ENCODE results near the gene MAPK12. TPM values are rescaled to one million over a fixed set of nuclear protein-coding genes. Genes with fewer than 3 reads are reported as not detected.
"Not testable (repeated sequence)": the region's sequence is repeated elsewhere in the genome, so short reads cannot be mapped to it uniquely, and the experiment has no call there.

Gene MAPK12
- total RNA-seq, 1 donor from 2014 or later = 11.4 TPM

DNA sequence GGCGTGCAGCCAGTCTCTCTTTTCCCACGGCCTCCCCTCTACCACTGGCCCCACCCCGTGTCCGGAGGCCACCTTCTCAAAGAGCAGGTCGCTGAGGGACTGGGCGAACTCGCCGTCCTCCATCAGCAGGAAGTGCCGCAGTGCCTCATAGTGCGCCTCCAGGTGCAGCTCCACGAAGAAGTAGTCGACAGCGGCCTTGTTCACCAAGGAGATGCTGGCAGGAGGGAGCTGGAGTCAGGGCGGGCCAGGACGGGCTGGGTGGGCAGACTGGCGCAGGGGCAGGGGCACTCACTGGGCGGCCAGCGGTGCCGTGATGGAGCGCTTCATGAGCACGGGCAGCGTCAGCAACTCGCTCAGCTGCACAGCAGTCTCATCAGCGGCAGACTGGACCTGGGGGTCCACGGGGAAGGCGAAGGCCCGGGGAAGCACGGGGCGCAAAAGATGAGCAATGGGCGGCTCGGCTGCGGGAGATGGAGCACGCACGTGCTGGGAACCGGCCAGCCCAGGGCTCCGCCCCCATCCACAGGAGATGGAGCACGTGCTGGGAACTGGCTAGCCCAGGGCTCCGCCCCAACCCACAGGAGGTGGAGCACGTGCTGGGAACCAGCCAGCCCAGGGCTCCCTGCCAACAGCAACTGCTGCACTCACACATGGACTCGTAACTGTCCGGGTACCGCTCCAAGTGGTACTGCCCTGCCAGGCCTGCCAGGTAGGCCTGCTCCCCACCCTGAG is 42.3 kb downstream of the MAPK12 start:
- FAIRE-seq (no peak), DNase-seq (ENCODE audit: low spot score in 2 of 2) (peak; percentile 72 to 89)

DNA sequence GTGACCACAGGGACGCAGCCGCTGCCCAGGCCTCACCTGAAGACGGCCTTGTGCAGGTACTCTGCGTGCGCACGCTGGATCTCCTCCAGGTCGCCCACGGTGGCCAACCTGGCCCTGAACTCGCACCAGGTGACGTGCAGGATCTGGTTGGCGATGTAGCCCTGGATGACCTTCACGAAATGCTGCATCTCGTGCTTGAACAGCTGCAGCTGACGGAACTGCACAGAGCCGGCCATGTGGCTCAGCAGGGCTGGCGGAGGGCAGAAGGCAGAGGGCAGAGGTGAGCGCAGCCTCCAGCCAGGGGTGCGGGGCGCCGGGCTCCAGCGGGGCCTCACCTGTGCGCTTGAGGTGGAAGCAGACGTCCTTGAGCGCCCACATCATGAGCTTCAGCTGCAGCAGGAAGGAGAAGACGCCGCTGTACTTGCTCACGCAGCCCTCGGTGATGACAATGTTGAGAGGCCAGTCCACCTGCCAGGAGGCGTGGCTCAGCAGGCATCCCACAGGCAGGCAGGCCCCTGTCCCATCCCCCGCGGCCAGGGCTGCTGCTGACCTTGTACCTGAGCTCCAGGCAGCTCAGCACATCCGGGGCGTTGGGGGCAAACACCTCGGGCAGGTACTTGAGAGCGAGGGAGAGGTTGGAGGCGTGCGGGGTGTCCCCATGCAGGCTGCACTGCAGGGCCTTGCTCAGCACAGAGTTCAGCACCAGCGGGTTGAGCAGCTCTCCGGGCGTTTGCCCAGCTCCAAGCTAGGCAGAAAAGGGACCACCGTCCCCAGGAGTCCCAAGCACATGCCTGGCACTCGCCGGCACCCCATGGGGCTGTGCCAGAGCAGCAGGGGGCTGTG is 43.1 kb downstream of the MAPK12 start:
- FAIRE-seq (no peak), DNase-seq (ENCODE audit: low spot score in 2 of 2) (no peak)

DNA sequence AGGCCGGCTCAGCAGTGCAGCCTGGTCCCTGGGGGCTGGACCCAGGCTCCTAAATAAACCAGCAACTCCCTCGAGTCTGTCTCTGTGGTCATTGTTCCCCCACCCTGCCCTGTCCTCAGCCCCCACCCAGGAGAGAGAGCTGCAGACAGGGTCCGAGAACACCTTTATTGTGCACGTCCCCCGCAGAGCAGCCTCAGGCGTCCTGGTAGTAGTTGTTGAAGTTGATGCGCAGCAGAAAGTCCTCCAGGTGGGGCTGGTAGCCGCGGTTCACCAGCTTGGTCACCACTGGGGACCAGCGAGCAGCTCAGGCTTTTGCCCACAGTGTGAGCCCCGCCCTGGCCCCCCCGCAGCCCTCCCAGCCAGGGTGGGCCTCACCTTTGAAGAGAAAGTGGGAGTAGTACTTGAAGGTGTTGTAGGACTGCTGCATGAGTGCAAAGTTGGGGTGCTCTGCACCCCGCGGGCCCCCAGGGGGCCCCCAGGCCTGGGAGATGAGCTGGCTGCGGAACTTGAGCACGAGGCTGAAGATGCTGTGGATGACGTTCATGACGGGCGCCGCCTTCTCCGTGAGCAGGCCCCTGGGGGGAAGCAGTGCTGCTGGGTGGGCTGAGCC is 43.8 kb downstream of the MAPK12 start:
- FAIRE-seq (no peak), DNase-seq (ENCODE audit: low spot score in 2 of 2) (no peak)

DNA sequence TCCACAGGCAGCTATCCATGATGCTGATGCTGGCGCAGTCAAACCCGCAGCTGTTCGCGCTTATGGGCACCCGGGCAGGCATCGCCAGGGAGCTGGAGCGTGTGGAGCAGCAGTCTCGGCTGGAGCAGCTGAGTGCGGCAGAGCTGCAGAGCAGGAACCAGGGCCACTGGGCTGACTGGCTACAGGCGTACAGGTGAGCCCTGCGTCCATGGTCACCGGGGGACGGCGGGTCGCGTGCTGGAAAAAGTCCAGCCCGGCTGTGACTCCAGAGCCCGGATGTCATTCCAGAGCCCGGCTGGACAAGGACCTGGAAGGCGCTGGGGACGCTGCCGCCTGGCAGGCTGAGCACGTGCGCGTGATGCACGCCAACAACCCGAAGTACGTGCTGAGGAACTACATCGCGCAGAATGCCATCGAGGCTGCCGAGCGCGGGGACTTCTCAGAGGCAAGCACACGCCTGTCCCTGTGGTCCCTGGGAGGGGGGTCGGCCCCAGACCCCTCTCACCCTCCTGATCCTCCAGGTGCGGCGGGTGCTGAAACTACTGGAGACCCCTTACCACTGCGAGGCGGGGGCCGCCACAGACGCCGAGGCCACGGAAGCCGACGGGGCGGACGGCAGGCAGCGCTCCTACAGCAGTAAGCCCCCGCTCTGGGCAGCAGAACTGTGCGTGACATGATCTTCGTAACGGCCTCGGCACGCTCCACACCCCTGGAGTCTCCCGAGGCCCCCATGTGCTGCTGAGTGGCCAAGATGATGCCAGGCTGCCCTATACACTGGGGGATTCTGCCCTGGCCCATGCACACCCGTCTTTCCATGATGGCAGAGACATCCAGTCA is 44.6 kb downstream of the MAPK12 start:
- FAIRE-seq (no peak), DNase-seq (ENCODE audit: low spot score in 2 of 2) (no peak)

DNA sequence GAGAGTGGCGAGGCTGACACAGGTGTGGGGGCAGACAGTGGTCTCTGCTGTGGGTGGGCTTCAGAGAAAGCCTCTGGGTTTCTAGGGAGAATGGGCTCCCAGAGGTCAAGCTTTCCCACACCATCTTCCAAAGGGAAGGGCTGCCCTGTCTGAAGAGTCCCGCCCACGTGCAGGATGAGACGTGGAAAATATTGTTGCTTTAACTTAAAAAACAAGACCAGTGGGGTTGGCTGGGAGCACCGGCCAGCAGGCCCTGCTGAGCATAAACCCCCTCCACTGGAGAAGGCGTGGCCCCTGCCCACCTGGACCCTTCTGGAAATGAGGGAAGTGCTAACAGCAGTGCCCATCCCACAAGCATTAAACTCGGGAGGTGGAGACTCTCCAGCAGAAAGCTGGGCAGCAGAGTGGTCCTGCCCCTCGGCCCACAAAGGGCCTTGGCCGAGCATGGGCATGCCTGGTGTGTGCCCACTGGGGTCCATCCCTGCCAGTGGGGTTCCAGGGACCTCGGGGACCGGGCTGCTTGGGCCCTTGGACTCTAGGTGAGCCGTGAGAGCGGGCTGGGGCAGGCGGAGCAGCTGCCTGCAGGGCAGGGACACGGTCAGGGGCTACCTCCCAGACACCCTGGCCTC is 45.3 kb downstream of the MAPK12 start:
- FAIRE-seq (no peak), DNase-seq (ENCODE audit: low spot score in 2 of 2) (no peak)

DNA sequence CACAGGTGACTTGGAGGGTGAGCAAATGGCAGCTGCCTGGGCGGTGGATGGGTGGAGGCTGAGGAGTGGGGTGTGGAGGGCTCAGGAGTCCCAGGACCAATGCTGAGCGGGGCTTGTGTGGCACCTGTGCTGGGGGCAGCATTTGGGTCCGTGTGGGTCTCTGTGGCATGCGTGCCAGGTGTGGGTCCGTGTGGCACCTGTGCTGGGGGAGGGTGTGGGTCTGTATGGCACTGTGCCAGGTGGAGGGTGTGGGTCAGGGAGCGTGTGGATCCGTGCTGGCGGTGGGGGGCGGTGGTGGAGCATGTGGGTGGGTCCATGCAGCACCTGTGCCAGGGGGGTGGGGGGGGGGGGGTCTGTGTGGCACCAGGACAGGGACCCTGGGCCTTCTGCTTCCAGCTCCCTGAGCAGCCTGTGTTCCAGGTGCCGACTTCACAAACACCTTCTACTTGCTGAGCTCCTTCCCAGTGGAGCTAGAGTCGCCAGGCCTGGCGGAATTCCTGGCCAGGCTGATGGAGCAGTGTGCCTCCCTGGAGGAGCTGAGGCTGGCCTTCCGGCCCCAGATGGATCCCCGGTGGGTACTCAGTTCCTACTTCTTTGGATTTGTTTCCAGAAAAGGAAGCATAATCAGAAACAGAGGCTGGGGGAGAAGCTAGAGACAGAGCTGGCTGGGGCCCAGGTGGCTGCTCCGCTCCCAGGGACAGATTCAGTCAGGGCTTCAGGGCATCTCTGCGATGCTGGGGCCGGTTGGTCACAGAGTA is 46.0 kb downstream of the MAPK12 start:
- DNase-seq (ENCODE audit: low spot score in 2 of 2) = no peak
- no peak for FAIRE-seq

DNA sequence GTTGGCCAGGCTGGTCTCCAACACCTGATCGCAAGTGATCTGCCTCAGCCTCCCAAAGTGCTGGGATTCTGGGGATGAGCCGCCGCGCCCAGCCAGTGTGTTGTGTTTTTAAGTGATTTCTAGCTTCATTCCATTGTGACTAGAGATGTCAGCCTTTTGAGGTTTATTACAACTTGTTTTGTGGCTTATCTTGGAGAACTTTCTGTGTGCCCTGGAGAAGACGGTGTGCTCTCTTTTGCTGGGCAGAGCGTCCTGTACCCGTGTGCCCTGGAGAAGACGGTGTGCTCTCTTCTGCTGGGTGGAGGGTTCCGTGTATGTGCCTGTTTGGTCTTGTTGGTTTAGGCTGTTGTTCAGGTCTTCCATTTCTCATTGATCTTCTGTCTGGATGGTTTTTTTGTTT is 48.2 kb downstream of the MAPK12 start:
- DNase-seq (ENCODE audit: low spot score in 2 of 2) (no peak), FAIRE-seq (no peak)

DNA sequence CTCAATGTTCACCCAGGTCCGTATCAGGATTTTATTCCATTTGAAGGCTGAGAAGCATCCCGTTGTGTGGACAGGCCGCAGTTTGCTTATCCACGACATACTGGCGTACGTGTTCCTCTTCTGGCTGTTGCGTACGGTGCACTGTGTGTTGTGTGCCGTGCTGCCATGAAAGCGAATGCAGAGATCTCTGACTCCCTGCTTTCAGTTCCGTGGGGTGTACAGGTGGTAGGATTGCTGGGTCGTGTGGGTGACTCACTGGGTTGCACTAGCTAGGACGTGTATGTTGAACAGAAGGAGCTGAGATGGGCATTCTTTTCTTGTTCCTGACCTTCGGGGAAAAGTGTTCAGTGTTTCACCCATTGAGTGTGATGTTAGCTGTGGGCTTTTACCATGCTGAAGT is 50.3 kb downstream of the MAPK12 start:
- DNase-seq (ENCODE audit: low spot score in 2 of 2) (no peak), FAIRE-seq (no peak)

DNA sequence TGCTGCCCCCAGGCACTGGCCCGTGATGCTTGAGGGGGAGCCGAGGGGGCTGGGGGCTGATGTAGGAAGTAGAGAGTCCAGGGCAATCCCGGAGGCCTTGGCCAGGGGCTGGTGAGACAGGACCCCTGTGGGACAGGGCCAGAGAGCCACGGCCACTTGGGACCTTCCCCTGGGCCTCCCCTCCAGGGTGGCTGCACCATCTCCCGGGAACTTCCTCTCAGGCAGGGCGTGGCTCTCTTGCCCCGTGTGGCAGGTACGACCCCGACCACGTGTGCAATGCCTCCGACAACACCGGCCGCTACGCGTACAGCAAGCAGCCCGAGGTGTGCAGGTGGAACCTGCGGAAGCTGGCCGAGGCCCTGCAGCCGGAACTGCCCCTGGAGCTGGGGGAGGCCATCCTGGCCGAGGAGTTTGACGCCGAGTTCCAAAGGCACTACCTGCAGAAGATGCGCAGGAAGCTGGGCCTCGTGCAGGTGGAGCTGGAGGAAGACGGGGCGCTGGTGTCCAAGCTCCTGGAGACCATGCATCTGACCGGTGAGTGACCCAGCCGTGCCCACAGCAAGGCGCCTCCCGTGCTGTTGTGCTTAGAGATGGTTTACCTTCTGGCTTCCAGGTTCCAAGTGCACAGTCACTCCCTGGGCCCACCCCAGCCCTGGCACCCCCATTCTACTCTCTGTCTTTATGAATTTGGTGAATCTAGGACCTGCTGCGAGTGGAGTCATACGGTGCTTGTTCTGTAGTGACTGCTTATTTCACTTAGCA is 50.9 kb downstream of the MAPK12 start:
- DNase-seq (ENCODE audit: low spot score in 2 of 2) = no peak
- no peak for FAIRE-seq

DNA sequence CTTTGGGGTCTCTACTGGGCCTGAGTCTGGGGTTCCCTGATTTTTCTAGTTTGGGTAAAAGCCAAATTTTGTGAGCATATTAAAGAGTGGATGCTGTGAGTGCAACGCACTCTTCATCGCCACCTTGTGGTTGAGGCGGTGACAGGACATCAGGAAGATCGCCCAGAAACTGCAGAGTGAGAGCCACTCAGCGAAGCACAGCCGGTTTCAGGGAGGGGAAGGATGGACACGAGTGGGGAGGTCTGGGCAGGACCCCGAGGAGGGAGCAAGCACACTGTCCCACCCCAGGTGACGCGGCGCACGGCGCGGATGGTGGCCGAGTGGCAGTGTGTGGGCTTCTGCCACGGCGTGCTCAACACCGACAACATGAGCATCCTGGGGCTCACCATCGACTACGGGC is 51.6 kb downstream of the MAPK12 start:
- DNase-seq (ENCODE audit: low spot score in 2 of 2) = peak; percentile 75 to 85
- FAIRE-seq = no peak

DNA sequence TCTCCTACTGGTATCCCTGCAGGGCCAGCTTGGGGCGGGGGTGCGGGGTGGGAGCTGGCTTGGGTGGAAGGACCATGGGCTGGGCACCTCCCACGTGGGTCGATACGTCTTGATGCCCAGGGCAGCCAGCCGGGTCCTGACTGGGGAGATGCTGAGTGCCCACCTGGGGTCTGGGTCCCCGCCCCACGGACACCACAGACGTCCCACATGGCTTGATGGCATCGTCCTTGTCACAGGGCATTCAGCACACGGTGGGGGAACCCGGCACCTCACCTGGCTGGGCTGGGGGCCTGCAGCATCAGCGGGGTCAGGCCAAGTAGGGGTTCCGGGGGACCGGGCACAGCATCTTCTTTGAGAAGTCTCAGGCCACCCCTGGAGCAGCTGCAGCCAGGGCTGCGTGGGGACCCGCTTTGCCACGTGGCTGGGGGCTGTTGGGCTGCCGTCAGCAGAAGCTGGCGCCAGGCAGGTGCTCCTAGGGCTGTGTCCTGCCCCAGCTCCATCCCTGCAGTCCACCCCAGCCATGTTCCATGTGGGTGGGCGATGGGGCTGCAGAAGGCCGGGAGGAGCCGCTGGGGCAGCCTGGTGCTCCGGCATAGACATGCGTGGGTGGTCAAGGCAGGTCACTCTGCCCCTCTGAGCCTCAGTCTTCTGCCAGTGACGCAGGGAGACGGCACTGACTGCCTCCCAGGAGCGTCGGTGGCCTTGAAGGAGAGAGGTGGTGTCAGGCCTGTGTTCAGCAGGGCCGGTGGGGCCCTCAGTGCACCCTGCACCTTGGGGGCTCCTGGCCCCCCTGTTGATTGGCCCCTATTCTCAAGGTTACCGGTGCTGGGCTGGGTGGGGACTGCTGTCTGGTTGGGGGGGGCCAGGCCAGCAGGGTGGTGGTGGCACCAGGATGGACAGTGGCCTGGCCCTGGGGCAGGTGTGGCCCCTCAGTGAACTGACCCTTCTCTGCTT is 52.3 kb downstream of the MAPK12 start:
- FAIRE-seq (no peak), DNase-seq (ENCODE audit: low spot score in 2 of 2) (no peak)

DNA sequence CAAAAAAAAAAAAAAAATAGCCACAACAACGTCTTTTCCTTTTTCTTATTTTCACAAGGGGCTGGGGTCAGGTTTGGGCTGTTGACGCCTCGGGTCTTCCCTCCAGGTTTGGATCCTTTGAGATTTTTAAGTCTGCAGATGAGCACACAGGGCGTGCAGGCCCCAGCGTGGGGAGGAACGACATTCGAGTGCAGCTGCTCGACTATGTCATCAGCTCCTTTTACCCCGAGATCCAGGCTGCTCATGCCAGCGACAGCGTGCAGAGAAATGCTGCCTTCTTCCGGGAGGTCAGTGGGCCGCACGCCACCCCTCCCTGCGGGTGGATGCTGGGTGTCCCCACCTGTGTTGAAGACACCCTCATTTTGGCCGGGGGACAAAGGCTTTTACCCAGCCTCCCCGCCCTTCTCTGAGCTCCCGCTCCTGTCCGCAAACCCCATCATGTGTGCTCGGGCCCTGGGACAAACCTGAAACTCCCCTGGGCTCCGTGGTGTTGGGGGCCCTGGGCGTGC is 53.0 kb downstream of the MAPK12 start:
- no peak for FAIRE-seq
- DNase-seq (ENCODE audit: low spot score in 2 of 2) = no peak

DNA sequence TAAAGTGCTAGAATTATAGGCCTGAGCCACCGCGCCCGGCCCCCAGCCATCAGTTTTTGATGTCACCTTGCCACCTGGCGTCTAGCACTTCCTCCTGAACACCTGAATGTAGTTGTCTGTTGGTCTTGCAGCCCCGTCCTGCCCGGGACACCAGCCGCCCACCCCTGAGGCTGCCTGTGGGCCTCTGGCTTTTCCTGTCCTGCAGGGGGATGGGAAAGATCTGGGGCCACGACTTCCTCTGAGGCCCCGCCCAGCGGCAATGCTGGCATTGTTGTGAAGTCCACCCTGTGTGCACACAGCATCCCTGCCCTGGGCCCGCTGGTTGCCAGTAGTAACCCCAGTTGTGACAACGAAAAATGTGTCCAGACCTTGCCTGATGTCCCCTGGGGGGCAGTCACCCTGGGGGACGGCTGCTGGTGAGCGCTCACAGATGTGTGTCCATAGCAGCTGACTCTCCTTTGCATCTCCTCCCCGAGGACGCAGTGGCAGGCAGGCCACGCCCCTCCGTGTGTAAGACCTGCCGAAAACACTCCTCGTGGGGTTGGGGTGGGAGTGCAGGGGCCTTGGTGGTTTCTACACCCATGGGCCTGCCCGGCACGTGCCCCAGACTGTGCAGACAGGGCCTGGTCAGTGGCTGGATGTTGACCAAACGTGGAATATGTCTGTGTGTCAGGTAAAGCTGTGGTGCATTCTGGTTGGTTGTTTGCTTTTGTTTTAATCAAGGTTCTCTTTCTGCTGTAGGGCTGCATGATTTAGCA is 53.9 kb downstream of the MAPK12 start:
- FAIRE-seq = no peak
- peak in 1 of 2 donors; percentile 22 for DNase-seq (ENCODE audit: low spot score in 2 of 2)

DNA sequence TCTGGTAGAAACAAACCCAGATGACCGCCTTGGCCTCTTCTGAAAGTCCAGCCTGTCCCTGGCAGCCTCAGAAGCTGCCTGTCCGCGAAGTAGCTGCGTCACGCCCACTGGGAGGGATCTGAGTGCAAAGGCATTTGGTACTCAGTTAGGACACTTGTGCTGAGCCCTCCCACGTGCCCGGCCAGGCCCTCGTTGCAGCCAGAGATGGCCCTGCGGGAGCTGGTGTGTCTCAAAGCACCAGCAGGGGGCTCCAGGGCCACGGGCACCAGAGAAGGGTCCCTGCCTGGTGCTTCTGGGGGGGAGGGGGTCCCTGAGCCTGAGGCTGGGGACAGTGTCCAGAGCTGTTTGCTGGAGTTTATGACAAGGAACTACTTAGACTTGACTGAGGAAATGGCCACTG is 54.9 kb downstream of the MAPK12 start:
- no peak for FAIRE-seq
- no peak for DNase-seq (ENCODE audit: low spot score in 2 of 2)

DNA sequence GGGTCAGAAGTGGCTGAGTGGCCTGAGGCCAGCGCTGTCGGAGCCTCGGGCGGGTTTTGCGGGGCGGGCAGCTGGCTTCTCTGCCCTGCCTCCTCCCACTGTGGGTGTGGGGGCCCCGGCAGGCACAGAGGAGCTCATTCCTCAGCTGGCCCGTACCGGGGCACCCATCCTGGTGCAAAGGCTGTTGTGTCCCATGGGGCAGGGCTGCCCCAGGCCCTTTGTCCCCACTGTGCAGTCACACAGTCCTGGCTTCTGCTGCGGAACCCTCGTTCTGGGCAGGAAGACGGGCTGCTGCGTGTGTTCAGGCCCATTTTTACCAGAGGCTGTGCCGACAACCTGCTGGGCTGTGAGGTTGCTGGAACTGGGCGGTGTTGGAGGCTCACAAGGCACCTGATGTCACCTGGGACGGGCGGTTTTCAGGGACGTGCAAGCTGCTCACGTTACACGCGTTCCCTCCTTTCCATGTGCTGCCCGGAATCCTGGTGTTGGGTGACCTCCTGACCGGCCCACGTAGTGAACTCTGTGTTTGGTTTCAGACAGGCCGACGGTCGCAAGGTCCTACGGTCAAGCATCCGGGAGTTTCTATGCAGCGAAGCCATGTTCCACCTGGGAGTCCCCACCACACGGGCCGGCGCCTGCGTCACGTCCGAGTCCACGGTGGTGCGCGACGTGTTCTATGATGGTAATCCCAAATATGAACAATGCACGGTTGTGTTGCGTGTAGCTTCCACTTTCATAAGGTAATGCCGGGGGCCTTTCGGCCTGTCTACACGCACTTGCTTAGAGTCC is 55.5 kb downstream of the MAPK12 start:
- FAIRE-seq (no peak), DNase-seq (ENCODE audit: low spot score in 2 of 2) (no peak)

DNA sequence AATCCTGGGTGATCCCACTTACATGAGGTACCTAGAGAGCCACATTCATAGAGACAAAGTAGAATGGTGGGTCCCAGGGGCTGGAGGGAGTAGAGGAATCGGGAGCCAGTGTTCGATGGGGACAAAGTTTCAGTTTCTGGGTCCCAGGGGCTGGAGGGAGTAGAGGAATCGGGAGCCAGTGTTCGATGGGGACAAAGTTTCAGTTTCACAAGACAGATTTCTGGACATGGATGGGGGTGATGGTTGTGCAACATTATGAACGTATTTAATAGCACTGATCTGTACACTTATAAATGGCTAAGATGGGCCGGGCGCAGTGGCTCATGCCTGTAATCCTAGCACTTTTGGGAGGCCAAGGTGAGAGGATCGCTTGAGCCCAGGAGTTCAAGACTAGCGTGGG is 56.5 kb downstream of the MAPK12 start:
- FAIRE-seq; DNase-seq (ENCODE audit: low spot score in 2 of 2): not testable (repeated sequence)

Measured in frontal cortex (tissue), 4 donors.